ENCODE data around the gene UNC13D.
"Not testable (repeated sequence)": the region's sequence is repeated elsewhere in the genome, so short reads cannot be mapped to it uniquely, and the experiment has no call there.

Gene UNC13D

GRCh38 chr17:75869282-75870141, 25.3 kb upstream of the UNC13D start:
- TF ChIP-seq CTCF (IDR thresholded peaks at IDR 0.05): no peak
- Histone ChIP-seq H3K36me3 (no peaks in the 10 kb centered on the region), H3K4me1 (ENCODE audit: control insufficient read depth in 1 of 2, insufficient read depth in 1 of 2, low read depth in 1 of 2, low read length in 1 of 2) (peaks cover 3% of the 10 kb centered on the region in 2 experiments), H3K27me3 (peaks cover 9% of the 10 kb centered on the region), H3K9me3 (no peaks in the 10 kb centered on the region), H3K27ac (no peak overlapping the region), H3K4me3 (ENCODE audit: low read depth in 1 of 2, low read length in 1 of 2) (no peak overlapping the region)

- H3K36me3 ChIP-seq; H3K27ac ChIP-seq; H3K27me3 ChIP-seq; H3K9me3 ChIP-seq; H3K4me3 ChIP-seq (ENCODE audit: low read depth in 1 of 2, low read length in 1 of 2): not testable (repeated sequence)
- peaks cover 10% of the 10 kb centered on the region in 2 experiments for H3K4me1 ChIP-seq (ENCODE audit: control insufficient read depth in 1 of 2, insufficient read depth in 1 of 2, low read depth in 1 of 2, low read length in 1 of 2)
Measured at GRCh38 chr17:75868730-75869281, 24.6 kb upstream of the UNC13D start.

GRCh38 chr17:75865404-75866188, 21.4 kb upstream of the UNC13D start:
- not testable (repeated sequence) for H3K4me3 ChIP-seq (ENCODE audit: low read depth in 1 of 2, low read length in 1 of 2); H3K9me3 ChIP-seq; H3K27ac ChIP-seq; H3K27me3 ChIP-seq; H3K36me3 ChIP-seq
- peaks cover 28 to 33% of the 10 kb centered on the region in 2 experiments for H3K4me1 ChIP-seq (ENCODE audit: control insufficient read depth in 1 of 2, insufficient read depth in 1 of 2, low read depth in 1 of 2, low read length in 1 of 2)

- not testable (repeated sequence) for H3K4me3 ChIP-seq (ENCODE audit: low read depth in 1 of 2, low read length in 1 of 2); H3K27me3 ChIP-seq; H3K36me3 ChIP-seq; H3K9me3 ChIP-seq
- H3K4me1 ChIP-seq (ENCODE audit: control insufficient read depth in 1 of 2, insufficient read depth in 1 of 2, low read depth in 1 of 2, low read length in 1 of 2): peaks cover 31 to 38% of the 10 kb centered on the region in 2 experiments
- H3K27ac ChIP-seq: peak overlapping the region; percentile 74
Measured at GRCh38 chr17:75864887-75865286, 20.7 kb upstream of the UNC13D start.

GRCh38 chr17:75864448-75864871, 20.3 kb upstream of the UNC13D start:
- peak overlapping the region; percentile 74 for H3K27ac ChIP-seq
- no peaks in the 10 kb centered on the region for H3K9me3 ChIP-seq
- peak overlapping the region in 1 of 2 experiments; percentile 32 for H3K4me3 ChIP-seq (ENCODE audit: low read depth in 1 of 2, low read length in 1 of 2)
- H3K27me3 ChIP-seq: no peaks in the 10 kb centered on the region
- H3K36me3 ChIP-seq: no peaks in the 10 kb centered on the region
- TF ChIP-seq CTCF (IDR thresholded peaks at IDR 0.05): no peak
- H3K4me1 ChIP-seq (ENCODE audit: control insufficient read depth in 1 of 2, insufficient read depth in 1 of 2, low read depth in 1 of 2, low read length in 1 of 2): peaks cover 35 to 42% of the 10 kb centered on the region in 2 experiments

GRCh38 chr17:75861927-75862317, 17.7 kb upstream of the UNC13D start:
- Histone ChIP-seq H3K4me3 (ENCODE audit: low read depth in 1 of 2, low read length in 1 of 2) (no peak overlapping the region), H3K27ac (peak overlapping the region; percentile 66), H3K27me3 (no peaks in the 10 kb centered on the region), H3K36me3 (no peaks in the 10 kb centered on the region), H3K9me3 (no peaks in the 10 kb centered on the region), H3K4me1 (ENCODE audit: control insufficient read depth in 1 of 2, insufficient read depth in 1 of 2, low read depth in 1 of 2, low read length in 1 of 2) (peaks cover 60 to 67% of the 10 kb centered on the region in 2 experiments)
- TF ChIP-seq CTCF (IDR thresholded peaks at IDR 0.05): no peak

GRCh38 chr17:75859358-75859757, 15.2 kb upstream of the UNC13D start:
- not testable (repeated sequence) for H3K36me3 ChIP-seq, H3K27me3 ChIP-seq, H3K9me3 ChIP-seq
- H3K4me3 ChIP-seq (ENCODE audit: low read depth in 1 of 2, low read length in 1 of 2): peak overlapping the region; percentile 43 to 52
- peak overlapping the region; percentile 95 for H3K27ac ChIP-seq
- H3K4me1 ChIP-seq (ENCODE audit: control insufficient read depth in 1 of 2, insufficient read depth in 1 of 2, low read depth in 1 of 2, low read length in 1 of 2): peaks cover 70 to 74% of the 10 kb centered on the region in 2 experiments
